GM21515 (cell line): ENCODE results near the gene ZNF248.
"Not testable (repeated sequence)": the region's sequence is repeated elsewhere in the genome, so short reads cannot be mapped to it uniquely, and the experiment has no call there.

Experiments
- ATAC-seq: cut with Tn5 transposase; IDR thresholded peaks from one replicate; pipeline ENCODE4 v1.9.1; 2021; ENCODE audit not compliant: unreplicated experiment

Gene ZNF248

GRCh38 chr10:37747081-37747480 lies 110.3 kb downstream of the ZNF248 start:
- no peak for ATAC-seq

GRCh38 chr10:37741831-37742230 lies 115.6 kb downstream of the ZNF248 start:
- ATAC-seq = no peak

- no peak for ATAC-seq
Observed at GRCh38 chr10:37739181-37739580, 118.2 kb downstream of the ZNF248 start.

GRCh38 chr10:37738241-37738640 lies 119.2 kb downstream of the ZNF248 start:
- ATAC-seq = not testable (repeated sequence)

GRCh38 chr10:37737336-37737735 lies 120.1 kb downstream of the ZNF248 start:
- ATAC-seq = no peak

- ATAC-seq = no peak
Observed at GRCh38 chr10:37736120-37736519, 121.3 kb downstream of the ZNF248 start.

GRCh38 chr10:37734971-37735370 lies 122.4 kb downstream of the ZNF248 start:
- ATAC-seq = no peak
